Measurements from ENCODE around the gene PEX11B.
A peak's percentile ranks its signal among the peaks of the same experiment; 100 is the strongest.

Gene PEX11B

GRCh38 chr1:145918144-145918991 is at the start of gene PEX11B:
Gene PEX11B, minus strand, starts transcription at chr1:145918717. Its CDS starts 29 bp downstream, at chr1:145918688.
- DNase-seq = peak; percentile 92

DNA sequence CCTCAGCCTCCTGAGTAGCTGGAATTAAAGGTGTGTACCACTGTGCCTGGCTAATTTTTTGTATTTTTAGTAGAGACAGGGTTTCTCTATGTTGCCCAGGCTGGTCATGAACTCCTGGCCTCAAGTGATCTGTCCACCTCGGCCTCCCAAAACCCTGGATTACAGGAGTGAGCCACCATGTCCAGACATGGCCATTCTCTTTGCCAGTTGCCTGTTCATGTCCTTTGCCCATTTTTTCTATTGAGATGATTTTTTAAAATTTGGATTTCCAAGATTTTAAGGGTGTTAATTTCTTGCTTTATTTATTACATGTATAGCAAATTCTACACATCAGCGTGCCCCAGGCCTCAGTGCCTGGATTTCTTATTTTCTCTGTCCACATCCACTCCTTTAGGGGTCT is 48.8 kb upstream of the PEX11B start:
- DNase-seq = peak; percentile 2

GRCh38 chr1:145965119-145965744 is 46.7 kb upstream of the PEX11B start:
- DNase-seq = no peak

GRCh38 chr1:145964328-145965118 is 46.0 kb upstream of the PEX11B start, which contains the start of the genes ANKRD34A and POLR3GL:
Gene ANKRD34A, minus strand, starts transcription at chr1:145964575. Its CDS starts 2,816 bp downstream, at chr1:145961759.
Gene POLR3GL, plus strand, starts transcription at chr1:145964690. Its CDS starts 10,176 bp downstream, at chr1:145974866.
- peak; percentile 98 for DNase-seq

GRCh38 chr1:145963265-145964019 is 44.9 kb upstream of the PEX11B start:
- no peak for DNase-seq

DNA sequence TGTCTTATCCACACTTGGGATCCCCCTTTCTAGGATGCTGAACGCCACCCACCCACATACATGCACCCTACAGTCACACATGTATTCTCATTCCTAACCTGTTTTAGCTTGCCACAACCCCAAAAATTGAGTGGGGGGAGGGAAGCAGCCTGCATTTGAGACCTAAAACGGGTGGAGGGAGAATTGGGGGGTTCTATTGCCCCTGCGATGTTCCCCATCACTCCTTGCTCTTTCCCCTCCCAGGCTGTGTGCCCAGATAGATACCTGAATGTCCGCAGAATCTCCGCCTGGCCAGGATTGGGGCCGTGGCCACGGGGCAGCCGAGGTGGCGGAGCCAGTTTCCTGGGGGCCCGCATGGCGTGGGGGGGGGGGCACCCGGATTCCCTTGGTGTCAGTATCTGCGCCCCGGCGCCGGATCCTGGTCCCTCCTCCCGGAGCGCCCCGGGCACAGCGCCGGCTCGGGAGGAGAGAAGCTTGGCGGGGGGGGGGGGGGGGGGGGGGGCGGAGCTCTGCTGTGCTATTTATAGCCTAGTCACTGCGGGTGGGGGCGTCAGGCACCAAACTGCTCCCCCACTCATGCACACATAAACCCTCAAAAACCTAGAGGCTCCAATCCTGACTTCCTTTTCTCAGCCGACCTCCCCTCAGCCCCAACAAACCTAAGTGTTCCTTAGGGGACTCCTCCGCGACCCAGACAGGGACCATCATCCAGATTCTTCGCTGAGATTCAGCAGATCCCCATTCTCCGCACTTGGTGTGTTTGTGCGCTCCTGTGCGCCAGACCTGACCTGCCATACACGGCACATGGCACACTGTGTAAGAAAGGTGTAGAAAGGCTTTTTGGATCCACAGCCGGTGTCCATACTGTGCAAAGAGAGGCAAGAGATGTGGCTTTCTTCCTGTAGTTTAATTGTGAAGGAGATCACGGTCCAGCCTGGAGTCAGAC is 43.9 kb upstream of the PEX11B start:
- DNase-seq = no peak

DNA sequence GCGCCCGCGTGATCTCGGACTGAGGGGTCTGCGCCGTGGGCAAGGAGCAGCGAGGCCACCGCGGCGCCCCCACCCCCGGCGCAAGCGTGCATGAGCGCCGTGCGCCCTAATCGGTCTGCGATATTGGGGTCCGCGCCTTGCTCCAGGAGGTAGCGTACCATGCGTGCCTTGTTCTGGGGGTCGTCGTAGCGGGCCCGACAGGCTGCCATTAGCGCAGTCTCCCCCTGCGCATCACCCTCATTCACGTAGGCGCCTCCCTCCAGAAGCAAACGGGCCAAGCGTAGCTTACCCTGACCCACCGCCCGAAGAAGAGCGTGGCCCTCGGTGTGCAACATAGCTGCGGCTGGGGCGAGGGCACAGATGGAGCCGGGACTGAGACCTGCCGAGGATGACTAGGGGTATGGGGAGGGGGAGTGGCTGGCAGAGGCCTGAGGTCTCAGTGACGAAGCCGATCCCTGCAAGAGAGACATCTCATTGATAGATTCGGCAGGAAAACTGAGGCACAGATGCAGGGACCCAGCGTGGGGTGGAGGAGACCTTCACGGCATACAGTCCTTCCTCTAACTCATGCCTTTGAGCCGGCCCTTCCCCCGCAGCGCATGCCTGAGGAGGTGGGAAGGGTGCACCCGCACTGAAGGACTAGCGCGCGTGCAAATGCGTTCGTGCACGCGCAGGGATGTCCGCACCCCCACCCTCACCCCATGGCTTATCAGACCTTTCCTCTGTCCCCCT is 43.1 kb upstream of the PEX11B start:
- no peak for DNase-seq

- DNase-seq = no peak
Observed at GRCh38 chr1:145961109-145961424, 42.5 kb upstream of the PEX11B start.

GRCh38 chr1:145960468-145961108 is 42.1 kb upstream of the PEX11B start:
- peak; percentile 93 for DNase-seq

DNA sequence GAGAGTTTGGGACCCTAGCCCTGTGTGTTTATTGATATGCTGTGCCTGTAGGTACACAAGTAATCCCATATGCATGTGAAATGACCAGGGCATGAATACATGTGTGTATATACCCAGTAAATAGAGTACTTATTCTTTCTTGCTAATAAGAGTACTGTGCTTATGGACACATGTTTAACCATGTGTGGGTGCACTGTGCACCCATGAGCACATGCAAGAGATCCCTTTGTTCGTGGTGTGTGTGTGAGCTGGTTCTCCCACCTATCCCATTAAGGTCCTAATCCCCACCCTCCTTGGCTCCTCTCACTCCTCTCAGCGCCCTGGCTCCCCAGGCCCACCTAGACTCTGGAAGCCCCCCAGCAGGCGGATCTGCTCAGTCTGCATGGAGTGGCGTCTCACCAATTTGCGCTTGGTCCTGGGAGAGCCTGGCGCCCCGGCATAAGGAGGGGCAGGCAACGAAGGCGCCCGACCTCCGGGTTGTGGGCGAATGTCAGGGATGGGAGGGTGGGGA is 41.5 kb upstream of the PEX11B start:
- no peak for DNase-seq

GRCh38 chr1:145959333-145959732 is 40.8 kb upstream of the PEX11B start:
- DNase-seq = no peak

GRCh38 chr1:145958734-145959133 is 40.2 kb upstream of the PEX11B start:
- no peak for DNase-seq

- DNase-seq = peak; percentile 98
Observed at GRCh38 chr1:145957443-145958319, 39.2 kb upstream of the PEX11B start, which contains the start of gene LIX1L. Gene LIX1L, minus strand, starts transcription at chr1:145958017. Its CDS starts 90 bp downstream, at chr1:145957927.

DNA sequence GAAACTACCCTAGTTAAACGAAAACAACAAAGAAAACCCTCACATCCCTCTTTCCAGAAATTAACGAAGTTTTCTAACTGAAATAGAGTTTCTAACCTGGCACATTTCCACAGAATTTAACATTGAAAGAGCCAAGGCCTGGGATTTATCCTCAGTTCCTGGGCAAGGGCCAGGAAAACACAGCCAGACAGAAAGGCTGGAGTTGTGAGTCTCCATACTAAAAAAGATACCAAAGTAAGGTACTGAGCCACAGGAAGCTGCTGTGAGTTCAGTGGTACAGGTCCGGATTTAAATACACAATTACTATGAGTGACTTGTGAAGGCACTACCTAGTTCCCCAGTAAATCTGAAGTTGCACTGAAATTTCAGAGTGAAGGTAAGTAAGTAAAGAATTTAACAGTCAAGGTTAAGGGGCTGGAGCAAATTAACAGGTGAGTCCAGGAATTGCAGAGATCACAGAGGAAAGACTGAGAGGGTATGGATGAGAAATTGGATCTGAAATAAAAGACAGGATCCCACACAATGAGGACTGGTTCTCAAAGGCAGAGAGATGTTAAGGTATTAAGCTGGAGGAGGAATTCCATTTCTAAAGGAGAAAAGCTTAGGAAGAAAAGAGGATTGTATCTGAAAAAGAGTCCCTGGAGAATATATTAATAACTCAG is 38.4 kb upstream of the PEX11B start:
- no peak for DNase-seq

GRCh38 chr1:145956361-145956760 is 37.8 kb upstream of the PEX11B start:
- no peak for DNase-seq

GRCh38 chr1:145955436-145955835 is 36.9 kb upstream of the PEX11B start:
- DNase-seq = no peak

GRCh38 chr1:145953861-145954260 is 35.3 kb upstream of the PEX11B start:
- no peak for DNase-seq

DNA sequence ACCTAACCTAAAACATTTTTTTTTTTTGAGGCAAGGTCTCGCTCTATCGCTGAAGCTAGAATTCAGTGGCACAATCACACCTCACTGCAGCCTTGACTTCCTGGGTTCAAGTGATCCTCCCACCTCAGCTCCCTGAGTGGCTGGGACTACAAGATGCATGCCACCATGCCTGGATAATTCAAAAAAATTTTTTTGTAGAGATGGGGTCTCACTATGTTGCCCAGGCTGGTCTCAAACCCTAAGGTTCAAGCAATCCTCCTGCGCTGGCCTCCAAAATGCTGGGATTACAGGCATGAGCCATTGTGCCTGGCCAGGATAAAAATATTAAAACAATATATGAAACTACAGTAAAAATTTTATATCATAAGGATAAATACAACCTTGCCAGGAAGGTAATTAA is 34.4 kb upstream of the PEX11B start:
- no peak for DNase-seq

Data from islet precursor cell (in vitro differentiated cells).